HG03045 (cell line): ENCODE measurements around the gene ZNF219.

Experiments
- ATAC-seq: cut with Tn5 transposase; IDR thresholded peaks from one replicate; pipeline ENCODE4 v1.9.1; 2021; ENCODE audit warnings: mild to moderate bottlenecking, moderate library complexity; ENCODE audit not compliant: unreplicated experiment

ZNF219 gene

GRCh38 chr14:21102521-21103410, 4.3 kb upstream of the ZNF219 start:
- ATAC-seq: no peak

GRCh38 chr14:21101802-21102413, 3.5 kb upstream of the ZNF219 start:
- no peak for ATAC-seq

- ATAC-seq: no peak
Observed at GRCh38 chr14:21100931-21101330, 2.5 kb upstream of the ZNF219 start, which contains the start of gene TMEM253. TSS of gene TMEM253 (plus strand) at chr14:21101066. CDS start at chr14:21101344, 278 bp downstream.

- no peak for ATAC-seq
Observed at GRCh38 chr14:21099596-21099985, 1.1 kb upstream of the ZNF219 start.

- ATAC-seq: no peak
Observed at GRCh38 chr14:21098892-21099595, 589 bp upstream of the ZNF219 start.

- no peak for ATAC-seq
Observed at GRCh38 chr14:21097636-21098075, 799 bp downstream of the ZNF219 start.

- no peak for ATAC-seq
Observed at GRCh38 chr14:21096978-21097635, 1.3 kb downstream of the ZNF219 start.

GRCh38 chr14:21096438-21096837, 2.0 kb downstream of the ZNF219 start:
- ATAC-seq: no peak

GRCh38 chr14:21095430-21096205, 2.8 kb downstream of the ZNF219 start:
- ATAC-seq: no peak

- ATAC-seq: no peak
Observed at GRCh38 chr14:21093769-21094681, 4.4 kb downstream of the ZNF219 start.

GRCh38 chr14:21093018-21093417, 5.4 kb downstream of the ZNF219 start:
- ATAC-seq: no peak

- peak; percentile 77 for ATAC-seq
Observed at GRCh38 chr14:21092273-21093011, 6.0 kb downstream of the ZNF219 start.

GRCh38 chr14:21091821-21092272, 6.6 kb downstream of the ZNF219 start:
- ATAC-seq: no peak

- ATAC-seq: no peak
Observed at GRCh38 chr14:21090940-21091663, 7.4 kb downstream of the ZNF219 start.

- ATAC-seq: no peak
Observed at GRCh38 chr14:21090194-21090939, 8.1 kb downstream of the ZNF219 start.

- ATAC-seq: no peak
Observed at GRCh38 chr14:21089877-21090193, 8.6 kb downstream of the ZNF219 start.

GRCh38 chr14:21089271-21089670, 9.2 kb downstream of the ZNF219 start:
- ATAC-seq: no peak
